ENCODE results near the gene KIAA1755.

The KIAA1755 gene

GRCh38 chr20:38277285-38277684 lies 16.8 kb upstream of the KIAA1755 start:
- Histone ChIP-seq H3K9me3 (ENCODE audit: control insufficient read depth in 2 of 2, low read length in 2 of 2) (no peaks in the 10 kb centered on the region), H3K36me3 (ENCODE audit: control insufficient read depth in 2 of 2, insufficient read depth in 2 of 2, low read length in 2 of 2) (no peaks in the 10 kb centered on the region), H3K27me3 (ENCODE audit: control insufficient read depth in 2 of 2, insufficient read depth in 2 of 2, low read length in 2 of 2) (no peaks in the 10 kb centered on the region), H3K4me1 (ENCODE audit: control insufficient read depth in 2 of 2, insufficient read depth in 2 of 2, low read length in 2 of 2) (peaks cover 0 to 3% of the 10 kb centered on the region in 2 donors), H3K27ac (ENCODE audit: low read depth in 2 of 2, low read length in 2 of 2) (no peak overlapping the region), H3K4me3 (ENCODE audit: low read length in 2 of 2) (no peak overlapping the region), H3K9ac (ENCODE audit: low read depth in 1 of 2, low read length in 2 of 2) (no peak overlapping the region)

GRCh38 chr20:38275815-38276550 lies 15.4 kb upstream of the KIAA1755 start:
- no peak overlapping the region for H3K9ac ChIP-seq (ENCODE audit: low read depth in 1 of 2, low read length in 2 of 2)
- H3K4me1 ChIP-seq (ENCODE audit: control insufficient read depth in 2 of 2, insufficient read depth in 2 of 2, low read length in 2 of 2): peaks cover 0 to 3% of the 10 kb centered on the region in 2 donors
- H3K4me3 ChIP-seq (ENCODE audit: low read length in 2 of 2): no peak overlapping the region
- H3K9me3 ChIP-seq (ENCODE audit: control insufficient read depth in 2 of 2, low read length in 2 of 2): no peaks in the 10 kb centered on the region
- no peaks in the 10 kb centered on the region for H3K27me3 ChIP-seq (ENCODE audit: control insufficient read depth in 2 of 2, insufficient read depth in 2 of 2, low read length in 2 of 2)
- H3K36me3 ChIP-seq (ENCODE audit: control insufficient read depth in 2 of 2, insufficient read depth in 2 of 2, low read length in 2 of 2): no peaks in the 10 kb centered on the region
- peak overlapping the region in 1 of 2 donors; percentile 38 for H3K27ac ChIP-seq (ENCODE audit: low read depth in 2 of 2, low read length in 2 of 2)

- Histone ChIP-seq H3K9ac (ENCODE audit: low read depth in 1 of 2, low read length in 2 of 2) (no peak overlapping the region), H3K4me3 (ENCODE audit: low read length in 2 of 2) (no peak overlapping the region), H3K4me1 (ENCODE audit: control insufficient read depth in 2 of 2, insufficient read depth in 2 of 2, low read length in 2 of 2) (no peaks in the 10 kb centered on the region), H3K27ac (ENCODE audit: low read depth in 2 of 2, low read length in 2 of 2) (no peak overlapping the region), H3K27me3 (ENCODE audit: control insufficient read depth in 2 of 2, insufficient read depth in 2 of 2, low read length in 2 of 2) (no peaks in the 10 kb centered on the region), H3K9me3 (ENCODE audit: control insufficient read depth in 2 of 2, low read length in 2 of 2) (no peaks in the 10 kb centered on the region), H3K36me3 (ENCODE audit: control insufficient read depth in 2 of 2, insufficient read depth in 2 of 2, low read length in 2 of 2) (no peaks in the 10 kb centered on the region)
These were observed 12.4 kb upstream of the KIAA1755 start for GRCh38 chr20:38272961-38273360.

- Histone ChIP-seq H3K27ac (ENCODE audit: low read depth in 2 of 2, low read length in 2 of 2) (peak overlapping the region in 1 of 2 donors; percentile 23), H3K9ac (ENCODE audit: low read depth in 1 of 2, low read length in 2 of 2) (no peak overlapping the region), H3K4me3 (ENCODE audit: low read length in 2 of 2) (no peak overlapping the region), H3K9me3 (ENCODE audit: control insufficient read depth in 2 of 2, low read length in 2 of 2) (no peaks in the 10 kb centered on the region), H3K36me3 (ENCODE audit: control insufficient read depth in 2 of 2, insufficient read depth in 2 of 2, low read length in 2 of 2) (no peaks in the 10 kb centered on the region), H3K4me1 (ENCODE audit: control insufficient read depth in 2 of 2, insufficient read depth in 2 of 2, low read length in 2 of 2) (no peaks in the 10 kb centered on the region), H3K27me3 (ENCODE audit: control insufficient read depth in 2 of 2, insufficient read depth in 2 of 2, low read length in 2 of 2) (no peaks in the 10 kb centered on the region)
These were observed 11.9 kb upstream of the KIAA1755 start for GRCh38 chr20:38272398-38272797.

GRCh38 chr20:38271608-38272120 lies 11.1 kb upstream of the KIAA1755 start:
- Histone ChIP-seq H3K9ac (ENCODE audit: low read depth in 1 of 2, low read length in 2 of 2) (no peak overlapping the region), H3K27me3 (ENCODE audit: control insufficient read depth in 2 of 2, insufficient read depth in 2 of 2, low read length in 2 of 2) (no peaks in the 10 kb centered on the region), H3K27ac (ENCODE audit: low read depth in 2 of 2, low read length in 2 of 2) (no peak overlapping the region), H3K4me1 (ENCODE audit: control insufficient read depth in 2 of 2, insufficient read depth in 2 of 2, low read length in 2 of 2) (no peaks in the 10 kb centered on the region), H3K9me3 (ENCODE audit: control insufficient read depth in 2 of 2, low read length in 2 of 2) (no peaks in the 10 kb centered on the region), H3K4me3 (ENCODE audit: low read length in 2 of 2) (no peak overlapping the region), H3K36me3 (ENCODE audit: control insufficient read depth in 2 of 2, insufficient read depth in 2 of 2, low read length in 2 of 2) (no peaks in the 10 kb centered on the region)

GRCh38 chr20:38270869-38271605 lies 10.5 kb upstream of the KIAA1755 start:
- Histone ChIP-seq H3K27me3 (ENCODE audit: control insufficient read depth in 2 of 2, insufficient read depth in 2 of 2, low read length in 2 of 2) (no peaks in the 10 kb centered on the region), H3K4me1 (ENCODE audit: control insufficient read depth in 2 of 2, insufficient read depth in 2 of 2, low read length in 2 of 2) (no peaks in the 10 kb centered on the region), H3K27ac (ENCODE audit: low read depth in 2 of 2, low read length in 2 of 2) (peak overlapping the region in 1 of 2 donors; percentile 41), H3K9ac (ENCODE audit: low read depth in 1 of 2, low read length in 2 of 2) (no peak overlapping the region), H3K4me3 (ENCODE audit: low read length in 2 of 2) (no peak overlapping the region), H3K36me3 (ENCODE audit: control insufficient read depth in 2 of 2, insufficient read depth in 2 of 2, low read length in 2 of 2) (no peaks in the 10 kb centered on the region), H3K9me3 (ENCODE audit: control insufficient read depth in 2 of 2, low read length in 2 of 2) (no peaks in the 10 kb centered on the region)

- Histone ChIP-seq H3K9ac (ENCODE audit: low read depth in 1 of 2, low read length in 2 of 2) (no peak overlapping the region), H3K27me3 (ENCODE audit: control insufficient read depth in 2 of 2, insufficient read depth in 2 of 2, low read length in 2 of 2) (no peaks in the 10 kb centered on the region), H3K4me1 (ENCODE audit: control insufficient read depth in 2 of 2, insufficient read depth in 2 of 2, low read length in 2 of 2) (no peaks in the 10 kb centered on the region), H3K27ac (ENCODE audit: low read depth in 2 of 2, low read length in 2 of 2) (no peak overlapping the region), H3K4me3 (ENCODE audit: low read length in 2 of 2) (no peak overlapping the region), H3K9me3 (ENCODE audit: control insufficient read depth in 2 of 2, low read length in 2 of 2) (no peaks in the 10 kb centered on the region), H3K36me3 (ENCODE audit: control insufficient read depth in 2 of 2, insufficient read depth in 2 of 2, low read length in 2 of 2) (no peaks in the 10 kb centered on the region)
These were observed 9.2 kb upstream of the KIAA1755 start for GRCh38 chr20:38269715-38270114.

- H3K27me3 ChIP-seq (ENCODE audit: control insufficient read depth in 2 of 2, insufficient read depth in 2 of 2, low read length in 2 of 2): no peaks in the 10 kb centered on the region
- no peak overlapping the region for H3K27ac ChIP-seq (ENCODE audit: low read depth in 2 of 2, low read length in 2 of 2)
- no peak overlapping the region for H3K4me3 ChIP-seq (ENCODE audit: low read length in 2 of 2)
- H3K9ac ChIP-seq (ENCODE audit: low read depth in 1 of 2, low read length in 2 of 2): no peak overlapping the region
- no peaks in the 10 kb centered on the region for H3K9me3 ChIP-seq (ENCODE audit: control insufficient read depth in 2 of 2, low read length in 2 of 2)
- H3K36me3 ChIP-seq (ENCODE audit: control insufficient read depth in 2 of 2, insufficient read depth in 2 of 2, low read length in 2 of 2): no peaks in the 10 kb centered on the region
- no peaks in the 10 kb centered on the region for H3K4me1 ChIP-seq (ENCODE audit: control insufficient read depth in 2 of 2, insufficient read depth in 2 of 2, low read length in 2 of 2)
These were observed 8.5 kb upstream of the KIAA1755 start for GRCh38 chr20:38269040-38269439.

GRCh38 chr20:38267901-38268514 lies 7.5 kb upstream of the KIAA1755 start:
- H3K36me3 ChIP-seq (ENCODE audit: control insufficient read depth in 2 of 2, insufficient read depth in 2 of 2, low read length in 2 of 2): no peaks in the 10 kb centered on the region
- no peak overlapping the region for H3K27ac ChIP-seq (ENCODE audit: low read depth in 2 of 2, low read length in 2 of 2)
- no peaks in the 10 kb centered on the region for H3K9me3 ChIP-seq (ENCODE audit: control insufficient read depth in 2 of 2, low read length in 2 of 2)
- H3K27me3 ChIP-seq (ENCODE audit: control insufficient read depth in 2 of 2, insufficient read depth in 2 of 2, low read length in 2 of 2): no peaks in the 10 kb centered on the region
- H3K4me1 ChIP-seq (ENCODE audit: control insufficient read depth in 2 of 2, insufficient read depth in 2 of 2, low read length in 2 of 2): no peaks in the 10 kb centered on the region
- no peak overlapping the region for H3K9ac ChIP-seq (ENCODE audit: low read depth in 1 of 2, low read length in 2 of 2)
- no peak overlapping the region for H3K4me3 ChIP-seq (ENCODE audit: low read length in 2 of 2)

GRCh38 chr20:38267296-38267695 lies 6.8 kb upstream of the KIAA1755 start:
- H3K9me3 ChIP-seq (ENCODE audit: control insufficient read depth in 2 of 2, low read length in 2 of 2): no peaks in the 10 kb centered on the region
- H3K27ac ChIP-seq (ENCODE audit: low read depth in 2 of 2, low read length in 2 of 2): no peak overlapping the region
- H3K9ac ChIP-seq (ENCODE audit: low read depth in 1 of 2, low read length in 2 of 2): no peak overlapping the region

More at GRCh38 chr20:38267296-38267695, 6.8 kb upstream of the KIAA1755 start:
- Histone ChIP-seq H3K4me3 (ENCODE audit: low read length in 2 of 2) (no peak overlapping the region), H3K4me1 (ENCODE audit: control insufficient read depth in 2 of 2, insufficient read depth in 2 of 2, low read length in 2 of 2) (no peaks in the 10 kb centered on the region), H3K36me3 (ENCODE audit: control insufficient read depth in 2 of 2, insufficient read depth in 2 of 2, low read length in 2 of 2) (no peaks in the 10 kb centered on the region), H3K27me3 (ENCODE audit: control insufficient read depth in 2 of 2, insufficient read depth in 2 of 2, low read length in 2 of 2) (no peaks in the 10 kb centered on the region)

Data from mucosa of rectum (tissue), 2 donors.